NCI-H748 treated with DMSO at 0.1 percent for 48 hours (cell line): Measurements from ENCODE around the gene GAGE12D.
"Not testable (repeated sequence)": the region's sequence is repeated elsewhere in the genome, so short reads cannot be mapped to it uniquely, and the experiment has no call there.

Experiments
- DNase-seq: peaks from one replicate; lab custom pipeline; 2025; lab: John Stamatoyannopoulos, UW

GAGE12D gene, protein sequence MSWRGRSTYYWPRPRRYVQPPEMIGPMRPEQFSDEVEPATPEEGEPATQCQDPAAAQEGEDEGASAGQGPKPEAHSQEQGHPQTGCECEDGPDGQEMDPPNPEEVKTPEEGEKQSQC

DNA sequence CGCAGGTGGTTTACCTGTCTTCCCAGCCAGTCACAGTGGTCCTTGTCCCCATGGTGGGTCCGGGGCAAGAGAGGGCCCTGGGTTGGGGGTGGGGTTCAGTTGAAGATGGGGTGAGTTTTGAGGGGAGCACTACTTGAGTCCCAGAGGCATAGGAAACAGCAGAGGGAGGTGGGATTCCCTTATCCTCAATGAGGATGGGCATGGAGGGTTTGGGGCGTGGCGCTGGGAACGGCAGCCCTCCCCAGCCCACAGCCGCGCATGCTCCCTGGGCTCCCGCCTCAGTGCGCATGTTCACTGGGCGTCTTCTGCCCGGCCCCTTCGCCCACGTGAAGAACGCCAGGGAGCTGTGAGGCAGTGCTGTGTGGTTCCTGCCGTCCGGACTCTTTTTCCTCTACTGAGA, at the start of gene GAGE12D:
TSS of gene GAGE12D (plus strand) at position 301 of the 400 bp plus-strand sequence. CDS start 1,155 bp downstream, outside the sequence.
- DNase-seq: not testable (repeated sequence)

DNA sequence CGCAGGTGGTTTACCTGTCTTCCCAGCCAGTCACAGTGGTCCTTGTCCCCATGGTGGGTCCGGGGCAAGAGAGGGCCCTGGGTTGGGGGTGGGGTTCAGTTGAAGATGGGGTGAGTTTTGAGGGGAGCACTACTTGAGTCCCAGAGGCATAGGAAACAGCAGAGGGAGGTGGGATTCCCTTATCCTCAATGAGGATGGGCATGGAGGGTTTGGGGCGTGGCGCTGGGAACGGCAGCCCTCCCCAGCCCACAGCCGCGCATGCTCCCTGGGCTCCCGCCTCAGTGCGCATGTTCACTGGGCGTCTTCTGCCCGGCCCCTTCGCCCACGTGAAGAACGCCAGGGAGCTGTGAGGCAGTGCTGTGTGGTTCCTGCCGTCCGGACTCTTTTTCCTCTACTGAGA, 9.7 kb upstream of the GAGE12D start, which contains the start of gene GAGE12C:
TSS of gene GAGE12C (plus strand) at position 301 of the 400 bp plus-strand sequence. CDS start 1,155 bp downstream, outside the sequence.
- not testable (repeated sequence) for DNase-seq

DNA sequence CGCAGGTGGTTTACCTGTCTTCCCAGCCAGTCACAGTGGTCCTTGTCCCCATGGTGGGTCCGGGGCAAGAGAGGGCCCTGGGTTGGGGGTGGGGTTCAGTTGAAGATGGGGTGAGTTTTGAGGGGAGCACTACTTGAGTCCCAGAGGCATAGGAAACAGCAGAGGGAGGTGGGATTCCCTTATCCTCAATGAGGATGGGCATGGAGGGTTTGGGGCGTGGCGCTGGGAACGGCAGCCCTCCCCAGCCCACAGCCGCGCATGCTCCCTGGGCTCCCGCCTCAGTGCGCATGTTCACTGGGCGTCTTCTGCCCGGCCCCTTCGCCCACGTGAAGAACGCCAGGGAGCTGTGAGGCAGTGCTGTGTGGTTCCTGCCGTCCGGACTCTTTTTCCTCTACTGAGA, 9.5 kb downstream of the GAGE12D start, which contains the start of gene GAGE12E:
TSS of gene GAGE12E (plus strand) at position 301 of the 400 bp plus-strand sequence. CDS start 1,155 bp downstream, outside the sequence.
- not testable (repeated sequence) for DNase-seq

DNA sequence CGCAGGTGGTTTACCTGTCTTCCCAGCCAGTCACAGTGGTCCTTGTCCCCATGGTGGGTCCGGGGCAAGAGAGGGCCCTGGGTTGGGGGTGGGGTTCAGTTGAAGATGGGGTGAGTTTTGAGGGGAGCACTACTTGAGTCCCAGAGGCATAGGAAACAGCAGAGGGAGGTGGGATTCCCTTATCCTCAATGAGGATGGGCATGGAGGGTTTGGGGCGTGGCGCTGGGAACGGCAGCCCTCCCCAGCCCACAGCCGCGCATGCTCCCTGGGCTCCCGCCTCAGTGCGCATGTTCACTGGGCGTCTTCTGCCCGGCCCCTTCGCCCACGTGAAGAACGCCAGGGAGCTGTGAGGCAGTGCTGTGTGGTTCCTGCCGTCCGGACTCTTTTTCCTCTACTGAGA, 19.0 kb downstream of the GAGE12D start, which contains the start of gene GAGE12F:
TSS of gene GAGE12F (plus strand) at position 301 of the 400 bp plus-strand sequence. CDS start 1,155 bp downstream, outside the sequence.
- not testable (repeated sequence) for DNase-seq

DNA sequence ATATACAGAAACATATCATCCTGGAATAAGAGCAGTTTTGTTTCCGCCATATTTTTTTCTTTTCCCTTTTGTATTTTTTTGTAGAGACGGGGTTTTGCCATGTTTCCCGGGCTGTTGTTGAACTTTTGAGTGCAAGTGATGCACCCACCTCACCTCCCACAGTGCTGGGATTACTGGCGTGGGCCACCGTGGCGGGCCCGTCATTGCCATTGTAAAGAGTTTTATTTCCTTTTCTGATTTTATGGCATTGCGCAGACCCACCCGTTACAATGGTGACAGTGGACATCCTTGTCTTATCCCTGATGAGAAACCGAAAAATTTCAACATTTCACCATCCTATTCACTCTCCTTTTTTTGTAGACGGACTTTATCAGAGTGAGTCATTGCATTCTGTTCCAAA, 27.2 kb downstream of the GAGE12D start:
- not testable (repeated sequence) for DNase-seq

DNA sequence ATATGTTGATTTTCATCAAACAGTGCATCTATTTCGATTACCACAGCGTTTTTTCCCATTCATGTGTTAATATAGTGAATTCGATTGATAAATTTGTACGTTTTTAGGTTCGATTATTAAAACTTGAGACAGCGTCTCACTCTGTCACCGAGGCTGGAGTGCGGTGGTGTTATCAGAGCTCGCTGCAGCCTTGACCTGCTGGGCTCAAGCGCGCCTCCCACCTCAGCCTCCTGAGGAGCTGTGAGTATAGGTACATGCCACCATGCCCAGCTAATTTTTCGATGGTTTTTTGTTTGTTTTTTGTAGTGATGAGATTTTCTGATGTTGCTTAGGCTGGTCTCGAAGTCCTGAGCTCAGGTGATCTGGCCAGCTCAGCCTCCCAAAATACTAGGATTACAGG, 27.6 kb downstream of the GAGE12D start:
- not testable (repeated sequence) for DNase-seq

DNA sequence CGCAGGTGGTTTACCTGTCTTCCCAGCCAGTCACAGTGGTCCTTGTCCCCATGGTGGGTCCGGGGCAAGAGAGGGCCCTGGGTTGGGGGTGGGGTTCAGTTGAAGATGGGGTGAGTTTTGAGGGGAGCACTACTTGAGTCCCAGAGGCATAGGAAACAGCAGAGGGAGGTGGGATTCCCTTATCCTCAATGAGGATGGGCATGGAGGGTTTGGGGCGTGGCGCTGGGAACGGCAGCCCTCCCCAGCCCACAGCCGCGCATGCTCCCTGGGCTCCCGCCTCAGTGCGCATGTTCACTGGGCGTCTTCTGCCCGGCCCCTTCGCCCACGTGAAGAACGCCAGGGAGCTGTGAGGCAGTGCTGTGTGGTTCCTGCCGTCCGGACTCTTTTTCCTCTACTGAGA, 28.6 kb downstream of the GAGE12D start, which contains the start of gene GAGE12G:
TSS of gene GAGE12G (plus strand) at position 301 of the 400 bp plus-strand sequence. CDS start 1,155 bp downstream, outside the sequence.
- DNase-seq: not testable (repeated sequence)

DNA sequence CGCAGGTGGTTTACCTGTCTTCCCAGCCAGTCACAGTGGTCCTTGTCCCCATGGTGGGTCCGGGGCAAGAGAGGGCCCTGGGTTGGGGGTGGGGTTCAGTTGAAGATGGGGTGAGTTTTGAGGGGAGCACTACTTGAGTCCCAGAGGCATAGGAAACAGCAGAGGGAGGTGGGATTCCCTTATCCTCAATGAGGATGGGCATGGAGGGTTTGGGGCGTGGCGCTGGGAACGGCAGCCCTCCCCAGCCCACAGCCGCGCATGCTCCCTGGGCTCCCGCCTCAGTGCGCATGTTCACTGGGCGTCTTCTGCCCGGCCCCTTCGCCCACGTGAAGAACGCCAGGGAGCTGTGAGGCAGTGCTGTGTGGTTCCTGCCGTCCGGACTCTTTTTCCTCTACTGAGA, 38.1 kb downstream of the GAGE12D start, which contains the start of gene GAGE12H:
TSS of gene GAGE12H (plus strand) at position 301 of the 400 bp plus-strand sequence. CDS start 1,155 bp downstream, outside the sequence.
- DNase-seq: not testable (repeated sequence)

DNA sequence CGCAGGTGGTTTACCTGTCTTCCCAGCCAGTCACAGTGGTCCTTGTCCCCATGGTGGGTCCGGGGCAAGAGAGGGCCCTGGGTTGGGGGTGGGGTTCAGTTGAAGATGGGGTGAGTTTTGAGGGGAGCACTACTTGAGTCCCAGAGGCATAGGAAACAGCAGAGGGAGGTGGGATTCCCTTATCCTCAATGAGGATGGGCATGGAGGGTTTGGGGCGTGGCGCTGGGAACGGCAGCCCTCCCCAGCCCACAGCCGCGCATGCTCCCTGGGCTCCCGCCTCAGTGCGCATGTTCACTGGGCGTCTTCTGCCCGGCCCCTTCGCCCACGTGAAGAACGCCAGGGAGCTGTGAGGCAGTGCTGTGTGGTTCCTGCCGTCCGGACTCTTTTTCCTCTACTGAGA, 47.7 kb downstream of the GAGE12D start, which contains the start of gene GAGE2A:
TSS of gene GAGE2A (plus strand) at position 301 of the 400 bp plus-strand sequence. CDS start 1,155 bp downstream, outside the sequence.
- not testable (repeated sequence) for DNase-seq

DNA sequence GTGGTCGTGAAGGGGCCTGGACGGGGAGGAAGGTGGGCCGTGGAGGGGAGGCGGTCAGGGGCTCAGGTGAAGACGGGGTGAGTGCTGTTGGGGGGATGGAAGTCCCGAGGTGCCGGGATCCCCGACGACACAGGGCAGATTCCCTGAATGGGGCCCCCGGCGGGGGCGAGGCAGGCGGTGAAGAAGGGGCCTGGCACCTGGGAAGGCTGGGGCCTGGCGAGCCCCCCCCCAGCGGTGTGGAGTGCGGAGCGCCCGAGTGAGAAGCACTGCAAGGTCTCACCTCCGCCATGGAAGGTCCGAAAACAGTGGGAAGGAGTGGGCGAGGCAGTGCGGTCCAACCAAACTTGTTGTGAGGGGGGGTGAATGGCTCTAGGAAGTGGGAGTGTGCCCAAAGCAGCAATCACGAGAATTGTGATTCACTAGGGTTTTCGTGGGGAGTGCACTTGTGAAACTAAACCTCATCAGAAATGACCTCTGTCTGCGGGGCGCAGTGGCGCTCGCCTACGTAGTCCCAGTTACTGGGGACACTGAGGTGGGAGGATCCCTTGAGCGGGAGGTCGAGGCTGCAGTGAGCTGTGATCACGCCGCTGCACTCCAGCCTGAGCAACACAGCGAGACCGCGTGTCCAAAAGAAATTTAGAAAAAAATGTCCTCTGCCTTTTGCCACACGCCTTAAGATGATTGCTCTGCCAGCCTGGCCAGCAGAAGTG, 48.4 kb downstream of the GAGE12D start:
- DNase-seq: not testable (repeated sequence)

DNA sequence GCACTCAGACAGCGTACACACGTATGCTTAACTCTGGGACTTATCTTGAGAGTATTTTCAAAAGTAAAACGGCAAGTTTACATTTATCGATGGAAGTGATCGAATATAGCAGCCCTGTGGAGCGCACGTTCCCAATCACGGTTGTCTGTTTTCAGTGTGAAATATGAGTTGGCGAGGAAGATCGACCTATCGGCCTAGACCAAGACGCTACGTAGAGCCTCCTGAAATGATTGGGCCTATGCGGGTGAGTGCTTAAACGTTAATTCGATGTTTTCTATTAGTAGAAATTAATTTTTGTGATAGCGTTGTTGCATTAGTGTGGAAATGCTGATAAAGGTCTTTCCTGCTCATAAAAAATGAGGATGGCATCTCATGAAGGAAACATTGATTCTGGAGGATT, 49.0 kb downstream of the GAGE12D start:
- not testable (repeated sequence) for DNase-seq
